HG02840 (cell line): Measurements from ENCODE around the gene GNPTAB.

Experiments
- ATAC-seq: cut with Tn5 transposase; IDR thresholded peaks from one replicate; pipeline ENCODE4 v1.9.1; 2021; ENCODE audit warnings: mild to moderate bottlenecking, moderate library complexity, moderate number of reproducible peaks; ENCODE audit not compliant: unreplicated experiment, low FRiP score

GNPTAB gene

DNA sequence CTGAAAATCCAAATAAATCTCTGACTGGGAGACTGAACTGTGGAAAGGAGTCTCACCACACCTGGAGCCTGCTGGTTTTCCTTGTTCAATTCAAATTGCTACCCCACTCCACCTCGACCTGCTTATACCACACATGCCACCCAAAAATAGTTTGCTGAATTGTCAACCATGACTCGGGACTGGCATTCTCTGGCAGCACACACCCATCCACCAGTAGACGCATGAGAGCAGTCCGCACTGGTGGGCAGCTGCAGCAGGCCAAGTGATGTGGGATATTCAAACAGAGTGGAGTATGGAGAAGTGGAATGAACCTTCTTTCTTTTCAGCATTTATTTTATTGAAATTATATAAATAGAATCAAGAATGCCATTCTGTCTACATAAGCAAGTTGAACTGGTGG, 52.8 kb downstream of the GNPTAB start:
- no peak for ATAC-seq

DNA sequence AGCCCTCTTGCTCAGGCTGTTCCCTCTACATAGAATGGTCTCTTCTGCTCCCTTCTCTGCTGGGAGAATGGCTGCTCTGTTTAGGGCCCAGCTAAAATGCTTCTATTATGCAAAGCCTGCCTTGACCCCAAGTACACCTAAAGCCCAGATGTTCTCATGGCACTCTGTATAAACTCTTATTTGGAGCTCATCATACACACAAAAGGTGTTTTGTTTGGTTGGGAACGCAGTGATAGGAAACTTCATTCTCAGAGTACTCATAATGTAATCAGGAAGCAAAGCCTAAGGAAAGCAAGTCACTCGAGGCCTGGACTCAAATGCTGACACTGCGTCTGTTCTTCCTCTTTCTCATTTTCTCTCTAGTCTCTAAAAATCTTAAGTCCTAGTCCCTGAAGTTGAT, 53.3 kb downstream of the GNPTAB start:
- no peak for ATAC-seq

DNA sequence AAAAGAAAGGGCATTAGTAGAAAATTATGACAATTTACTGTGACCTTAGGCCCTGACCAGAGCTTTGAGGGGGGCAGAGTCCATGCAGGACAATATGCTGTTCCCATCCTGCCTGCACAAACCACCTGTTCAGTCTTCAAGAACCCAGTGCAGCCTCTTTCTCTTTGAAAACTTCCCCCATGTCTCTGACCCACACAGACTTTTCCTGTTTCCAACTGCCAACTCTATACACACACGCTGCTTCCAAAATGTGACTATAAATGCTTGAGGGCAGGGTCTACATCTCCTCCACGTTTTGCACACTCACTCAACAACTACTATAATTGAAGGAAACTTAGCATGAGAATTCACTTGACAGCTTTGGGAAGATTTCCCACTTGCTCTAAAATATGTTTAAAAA, 54.9 kb downstream of the GNPTAB start:
- no peak for ATAC-seq

DNA sequence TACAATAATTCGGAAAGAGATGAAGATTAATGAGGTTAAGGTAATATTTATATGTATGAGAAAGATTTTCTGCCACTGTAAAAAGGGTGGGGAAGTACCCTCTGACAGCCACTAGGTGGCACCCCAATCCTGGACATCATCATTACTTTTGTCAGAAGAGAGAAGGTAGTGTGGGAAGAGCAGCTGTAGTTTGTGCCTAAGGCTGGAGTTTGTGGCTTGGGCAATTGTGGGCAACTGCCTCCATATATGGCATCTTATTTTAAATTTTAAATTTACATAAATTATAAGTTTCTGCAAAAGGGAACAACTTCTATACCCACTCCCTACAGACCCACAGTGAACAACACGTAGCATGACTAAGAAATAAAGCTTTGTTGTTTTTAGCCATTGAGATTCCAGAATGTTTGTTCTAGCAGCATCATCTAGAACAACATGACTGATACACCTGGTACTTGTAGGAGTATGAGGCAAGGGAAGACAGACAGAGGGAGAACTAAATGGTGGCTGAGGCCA, 57.1 kb downstream of the GNPTAB start:
- no peak for ATAC-seq

DNA sequence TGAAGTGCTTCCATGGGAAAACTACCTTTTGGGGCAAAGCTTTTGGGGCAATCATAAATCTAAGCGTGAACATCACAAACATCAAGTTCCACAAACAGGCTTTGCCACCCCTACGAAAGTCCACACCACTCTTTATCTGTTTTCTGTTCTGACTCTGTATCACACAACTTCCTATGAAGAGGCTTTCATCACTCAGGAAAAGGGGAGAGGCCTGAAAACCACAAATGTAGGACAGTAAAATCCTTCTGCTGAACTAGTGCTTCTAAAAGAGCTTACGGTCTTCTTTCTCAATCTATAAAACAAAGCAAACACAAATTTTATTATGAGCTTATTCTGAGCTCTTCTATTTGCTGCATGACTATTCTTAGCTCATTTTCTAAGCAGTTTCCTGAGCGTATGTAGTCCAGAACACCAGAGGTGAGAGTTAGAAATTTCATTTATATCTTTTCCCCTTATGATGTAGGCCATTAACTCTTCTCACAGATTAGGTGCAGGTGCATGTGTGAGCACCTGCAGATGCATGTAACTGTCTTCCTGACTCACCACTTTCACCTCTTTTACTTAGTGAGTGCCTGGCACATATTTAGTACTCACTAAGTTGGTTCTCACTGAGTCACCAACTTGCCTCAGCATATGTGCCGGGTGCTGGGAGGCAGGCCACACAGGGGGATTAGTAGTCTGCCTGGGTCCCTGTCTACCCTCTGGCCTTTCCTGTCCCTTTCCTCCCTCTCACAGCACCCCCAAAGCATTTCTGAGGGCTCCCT, 58.6 kb downstream of the GNPTAB start:
- no peak for ATAC-seq

DNA sequence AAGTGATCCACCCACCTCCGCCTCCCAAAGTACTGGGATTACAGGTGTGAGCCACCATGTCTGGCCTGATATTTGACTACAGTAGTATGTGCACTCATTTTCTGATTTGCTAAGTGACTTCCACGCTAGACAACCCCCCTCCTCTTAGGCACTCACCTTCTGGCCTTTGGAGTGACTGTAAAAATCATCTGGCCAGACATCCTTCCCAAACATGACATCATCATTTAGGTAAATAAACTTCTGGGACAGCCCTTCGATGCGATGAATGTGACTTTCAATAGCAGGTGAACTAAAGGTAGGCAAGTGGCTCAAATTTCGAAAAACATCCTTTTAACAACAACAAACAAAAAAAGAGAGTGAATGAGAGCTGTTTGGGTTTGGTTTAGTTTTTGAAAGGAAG, 60.9 kb downstream of the GNPTAB start:
- ATAC-seq, result no peak

GRCh38 chr12:101768781-101769180, 62.0 kb downstream of the GNPTAB start:
- no peak for ATAC-seq

GRCh38 chr12:101767537-101767936, 63.2 kb downstream of the GNPTAB start:
- no peak for ATAC-seq

- ATAC-seq, result no peak
Measured at GRCh38 chr12:101764051-101764792, 66.5 kb downstream of the GNPTAB start.

GRCh38 chr12:101763246-101763931, 67.4 kb downstream of the GNPTAB start:
- no peak for ATAC-seq

DNA sequence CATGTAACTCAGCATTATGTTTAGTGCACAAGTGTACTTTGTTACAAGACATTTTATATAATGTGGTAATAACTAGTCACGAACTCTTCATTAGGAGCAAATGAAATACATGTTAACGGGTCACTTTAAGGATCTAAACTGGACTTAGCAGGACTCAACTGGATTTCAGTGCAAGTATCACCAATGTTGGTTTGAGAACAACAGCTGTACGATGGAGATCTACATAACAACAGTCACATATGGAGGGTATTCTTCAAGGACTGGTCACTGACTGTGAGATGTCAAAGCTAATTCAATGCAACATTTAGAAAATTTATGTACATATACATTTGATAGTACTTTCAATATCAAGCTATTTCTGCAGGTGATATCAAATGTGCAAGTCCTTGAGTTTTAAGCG, 69.0 kb downstream of the GNPTAB start:
- no peak for ATAC-seq

- no peak for ATAC-seq
Measured at GRCh38 chr12:101761350-101761749, 69.4 kb downstream of the GNPTAB start.

- no peak for ATAC-seq
Measured at GRCh38 chr12:101759396-101760047, 71.2 kb downstream of the GNPTAB start.

DNA sequence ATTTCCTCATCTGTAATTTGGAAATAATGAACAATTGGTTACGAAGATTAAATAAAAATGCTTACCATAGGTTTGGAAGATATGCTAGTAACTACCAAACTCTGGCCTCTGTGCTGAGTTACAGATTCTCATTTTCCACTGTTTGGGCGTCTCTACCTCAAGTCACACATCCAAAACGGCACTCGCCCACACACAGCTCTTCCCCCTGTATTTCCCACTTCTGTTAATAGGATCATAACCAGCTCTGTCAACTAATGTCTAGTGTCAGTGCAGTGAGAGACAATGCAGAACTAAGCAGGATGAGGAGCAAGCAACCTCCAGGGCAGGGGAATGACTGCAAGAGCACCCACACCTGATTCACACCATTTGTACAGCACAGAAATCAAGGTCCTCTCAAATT, 80.6 kb downstream of the GNPTAB start:
- ATAC-seq, result no peak

DNA sequence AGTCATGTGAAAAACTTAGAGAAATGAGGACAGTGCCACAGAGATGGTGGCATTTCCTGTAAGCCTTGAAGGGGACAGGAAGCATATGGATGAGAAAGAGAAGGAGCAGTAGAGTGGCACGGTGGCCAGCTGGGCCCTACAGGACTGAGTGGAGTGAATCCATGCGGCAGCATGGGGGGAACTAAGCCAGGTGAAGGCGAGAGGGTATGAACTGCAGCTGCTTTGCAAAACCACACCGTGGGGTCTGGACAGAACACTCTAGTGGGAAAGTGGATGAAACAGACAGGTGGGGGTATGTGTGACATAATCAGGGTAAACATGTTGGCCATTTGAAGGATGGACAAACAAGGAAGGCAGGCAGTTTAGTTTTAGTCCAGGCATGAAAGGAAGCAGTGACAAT, 81.1 kb downstream of the GNPTAB start:
- ATAC-seq, result no peak

DNA sequence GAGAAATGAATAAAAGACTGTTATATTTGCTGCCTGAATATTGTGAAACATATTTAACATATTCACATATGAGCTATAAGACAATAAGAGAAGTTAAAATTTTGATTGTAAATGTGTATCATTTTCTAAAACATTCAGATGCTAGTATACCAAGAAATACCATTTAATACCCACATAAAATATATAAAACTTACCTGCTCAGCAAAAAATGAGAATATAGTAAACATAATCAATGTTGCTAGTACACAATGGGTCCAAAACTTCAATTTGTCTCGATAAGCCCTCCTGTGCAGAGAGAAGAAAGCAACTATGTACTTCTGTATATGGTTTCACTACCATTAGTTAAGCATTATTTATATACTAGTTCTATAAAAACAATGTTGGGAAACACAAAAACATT, 81.9 kb downstream of the GNPTAB start:
- ATAC-seq, result no peak

- ATAC-seq, result no peak
Measured at GRCh38 chr12:101747697-101748096, 83.1 kb downstream of the GNPTAB start.

- ATAC-seq, result no peak
Measured at GRCh38 chr12:101746661-101747060, 84.1 kb downstream of the GNPTAB start.

DNA sequence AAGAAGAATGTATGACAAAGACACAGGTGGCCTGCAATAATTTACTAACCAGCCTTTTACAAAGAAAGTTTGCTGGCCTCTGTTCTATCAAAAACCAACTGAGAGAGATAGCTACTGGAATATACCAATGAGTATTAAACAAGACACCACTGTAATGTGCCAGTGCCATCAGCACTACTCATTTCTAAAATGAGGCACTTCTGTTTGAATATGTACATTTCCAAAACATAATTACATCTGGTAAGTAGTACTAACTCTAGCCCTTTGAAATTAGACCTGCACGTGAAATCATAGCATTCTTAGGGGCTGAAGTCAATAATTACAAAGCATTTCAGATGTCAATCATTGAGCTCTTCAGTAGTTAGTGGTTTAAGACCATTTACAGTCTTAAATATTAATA, 84.6 kb downstream of the GNPTAB start:
- ATAC-seq, result no peak

DNA sequence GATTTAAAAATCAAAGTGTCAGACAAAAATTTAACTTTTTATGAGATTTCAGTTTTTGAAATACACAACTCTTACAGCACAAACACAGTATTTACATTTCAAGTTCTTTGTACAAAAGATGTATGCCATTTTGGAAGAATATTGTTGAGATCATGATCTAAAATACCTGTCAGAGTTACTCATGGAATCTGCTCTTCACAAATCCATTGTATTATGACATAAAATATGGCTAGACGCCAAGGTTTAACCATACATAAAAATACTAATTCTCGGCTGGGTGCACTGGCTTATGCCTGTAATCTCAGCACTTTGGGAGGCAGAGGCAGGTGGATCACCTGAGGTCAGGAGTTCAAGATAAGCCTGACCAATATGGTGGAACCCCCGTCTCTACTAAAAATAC, 85.3 kb downstream of the GNPTAB start:
- no peak for ATAC-seq
